A673 (cell line): ENCODE measurements around the gene RASA2.

ENCODE experiments used
- CTCF ChIP-seq: fragments of 300-800, 200-600 bp; sonication (generic); conservative IDR thresholded peaks from 2 replicates; pipeline ENCODE4 v1.5.1; 2017; ENCODE audit warnings: low read depth, mild to moderate bottlenecking, antibody characterized with exemption, low read length, moderate library complexity, mixed read lengths
- EZH2 ChIP-seq: fragments of 200-600 bp; sonication (generic); IDR thresholded peaks from 2 replicates; pipeline ENCODE4 v1.6.1; 2017; ENCODE audit warnings: borderline replicate concordance, low read depth, mild to moderate bottlenecking, mixed read lengths, antibody characterized with exemption, low read length; ENCODE audit not compliant: poor library complexity, severe bottlenecking

GRCh38 chr3:141452773-141453172 lies 34.1 kb upstream of the RASA2 start:
- no peak for TF ChIP-seq CTCF
- no peak for TF ChIP-seq EZH2
